Measurements from ENCODE around the gene STK17B.
A peak's percentile ranks its signal among the peaks of the same experiment; 100 is the strongest.
"Not testable (repeated sequence)": the region's sequence is repeated elsewhere in the genome, so short reads cannot be mapped to it uniquely, and the experiment has no call there.

The STK17B gene

DNA sequence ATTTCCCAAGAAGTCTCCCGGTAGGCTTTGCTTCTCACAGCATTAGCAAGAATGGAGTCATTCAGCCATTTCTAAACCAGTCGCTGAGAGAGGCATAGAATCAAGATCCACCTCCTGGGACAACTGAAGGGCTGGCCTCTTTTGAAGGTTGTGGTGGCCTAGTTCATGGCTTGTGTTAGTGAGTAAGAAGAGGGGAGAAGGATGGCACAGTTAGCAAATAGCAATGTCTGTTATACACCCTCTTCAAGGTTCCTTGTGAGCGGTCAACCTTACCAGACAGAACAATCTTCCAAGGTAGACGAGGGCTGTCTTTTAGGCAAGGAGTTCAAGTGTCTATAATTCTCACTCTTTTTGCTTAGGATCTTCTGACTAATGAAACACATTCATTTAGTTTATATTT is 67.3 kb downstream of the STK17B start:
- peaks cover 36% of the 10 kb centered on the region for H3K4me1 Mint-ChIP-seq (ENCODE audit: low read depth)
- peaks cover 6% of the 10 kb centered on the region for H3K36me3 Mint-ChIP-seq (ENCODE audit: low read depth)
- H3K4me3 Mint-ChIP-seq, result no peak overlapping the region
- intact Hi-C loops (cut with micrococcal nuclease), result no loop called here
- no peak overlapping the region for H3K27ac Mint-ChIP-seq
- H3K9me3 Mint-ChIP-seq, result peaks cover 7% of the 10 kb centered on the region
- H3K27me3 Mint-ChIP-seq, result no peaks in the 10 kb centered on the region

DNA sequence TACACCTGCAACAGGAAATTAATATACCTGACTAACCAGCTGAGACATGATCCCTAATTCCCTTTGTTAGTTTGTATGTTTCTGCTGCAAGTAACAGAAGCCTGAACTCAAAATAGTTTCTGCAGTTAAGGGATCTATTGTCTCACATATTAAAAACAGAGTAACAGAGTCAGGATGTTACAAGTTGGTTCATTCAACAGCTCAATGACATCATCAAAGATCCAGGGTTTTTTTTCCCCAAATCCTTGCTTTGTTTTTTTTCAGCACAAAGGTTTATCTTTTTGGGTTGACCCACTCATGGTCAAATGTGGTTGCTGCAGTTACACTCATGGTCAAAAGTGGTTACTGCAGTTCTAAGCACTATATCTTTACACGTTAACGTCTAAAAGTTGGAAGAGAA is 67.8 kb downstream of the STK17B start:
- Mint-ChIP-seq H3K9me3 (peaks cover 7% of the 10 kb centered on the region), H3K4me3 (no peak overlapping the region), H3K27ac (no peak overlapping the region), H3K4me1 (ENCODE audit: low read depth) (peaks cover 36% of the 10 kb centered on the region), H3K27me3 (no peaks in the 10 kb centered on the region), H3K36me3 (ENCODE audit: low read depth) (peaks cover 6% of the 10 kb centered on the region)
- intact Hi-C loops (cut with micrococcal nuclease), result no loop called here

GRCh38 chr2:196101325-196101991 is 69.9 kb downstream of the STK17B start:
- peaks cover 32% of the 10 kb centered on the region for H3K4me1 Mint-ChIP-seq (ENCODE audit: low read depth)
- no peak overlapping the region for H3K4me3 Mint-ChIP-seq
- intact Hi-C loops (cut with micrococcal nuclease), result no loop called here
- peak overlapping the region; percentile 54 for H3K27ac Mint-ChIP-seq
- H3K9me3 Mint-ChIP-seq, result no peaks in the 10 kb centered on the region
- H3K36me3 Mint-ChIP-seq (ENCODE audit: low read depth), result peaks cover 2% of the 10 kb centered on the region
- H3K27me3 Mint-ChIP-seq, result no peaks in the 10 kb centered on the region

DNA sequence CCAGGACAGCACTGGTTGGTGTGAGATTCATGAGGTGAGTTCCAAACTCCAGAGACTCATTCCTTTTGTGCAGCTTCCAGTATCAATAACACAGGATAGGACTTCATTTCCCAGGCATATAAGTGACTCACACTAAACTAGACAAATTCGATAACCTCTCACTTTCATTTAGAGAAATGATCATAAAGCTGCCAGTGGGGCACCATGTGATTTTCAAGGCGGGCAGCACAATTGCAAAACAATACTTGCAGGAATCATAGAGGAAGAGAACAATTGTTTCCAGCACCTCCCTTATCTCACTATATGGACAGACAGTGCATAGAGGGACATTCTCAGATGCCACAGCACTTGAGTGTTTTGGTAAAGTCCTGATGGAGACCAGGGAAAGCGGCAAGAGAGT is 71.5 kb downstream of the STK17B start:
- Mint-ChIP-seq H3K4me1 (ENCODE audit: low read depth) (peaks cover 24% of the 10 kb centered on the region), H3K9me3 (no peaks in the 10 kb centered on the region), H3K36me3 (ENCODE audit: low read depth) (no peaks in the 10 kb centered on the region), H3K27me3 (no peaks in the 10 kb centered on the region), H3K27ac (peak overlapping the region; percentile 57), H3K4me3 (no peak overlapping the region)
- intact Hi-C loops (cut with micrococcal nuclease), result no loop called here

- peaks cover 7% of the 10 kb centered on the region for H3K9me3 Mint-ChIP-seq
- H3K27ac Mint-ChIP-seq, result no peak overlapping the region
- no peak overlapping the region for H3K4me3 Mint-ChIP-seq
- H3K36me3 Mint-ChIP-seq (ENCODE audit: low read depth), result no peaks in the 10 kb centered on the region
- H3K4me1 Mint-ChIP-seq (ENCODE audit: low read depth), result peaks cover 24% of the 10 kb centered on the region
- intact Hi-C loops (cut with micrococcal nuclease), result no loop called here
- H3K27me3 Mint-ChIP-seq, result no peaks in the 10 kb centered on the region
These were observed 73.3 kb downstream of the STK17B start for GRCh38 chr2:196097864-196098660.

DNA sequence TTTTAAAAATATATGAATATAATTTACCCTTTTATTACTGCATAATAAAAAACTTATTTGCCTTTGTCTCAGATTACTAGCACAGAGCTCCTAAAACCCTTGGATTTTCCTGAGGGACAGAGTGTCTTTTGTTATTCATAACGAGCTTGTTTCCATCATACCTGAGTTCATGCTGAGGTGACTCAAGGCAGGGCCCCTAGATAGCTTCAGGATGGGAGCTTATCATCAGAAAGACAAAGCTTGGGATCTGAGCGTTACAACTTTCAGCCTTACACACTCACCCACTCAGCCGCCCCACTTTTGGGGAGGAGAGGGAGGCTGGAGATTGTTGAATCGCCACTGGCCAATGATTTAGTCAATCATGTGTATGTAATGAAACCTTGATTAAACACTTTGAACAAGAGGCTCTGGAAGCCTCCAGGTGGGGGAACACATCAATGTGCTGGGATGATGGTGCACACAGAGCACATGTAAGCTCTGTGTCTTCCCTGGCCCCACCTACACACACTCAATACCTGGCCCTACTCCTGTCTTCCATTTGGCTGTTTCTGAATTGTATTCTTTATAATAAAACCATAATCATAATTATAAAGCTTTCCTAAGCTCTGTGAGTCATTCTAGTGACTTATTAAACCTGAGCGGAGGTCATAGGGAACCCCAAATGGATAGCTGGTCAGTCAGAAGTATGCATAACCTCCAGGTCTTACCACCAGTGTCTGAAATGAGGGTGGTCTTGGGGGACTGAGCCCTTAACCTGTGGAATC is 74.2 kb downstream of the STK17B start:
- Mint-ChIP-seq H3K4me1 (ENCODE audit: low read depth) (peaks cover 24% of the 10 kb centered on the region), H3K4me3 (no peak overlapping the region), H3K36me3 (ENCODE audit: low read depth) (no peaks in the 10 kb centered on the region), H3K27ac (no peak overlapping the region), H3K9me3 (peaks cover 7% of the 10 kb centered on the region), H3K27me3 (no peaks in the 10 kb centered on the region)
- intact Hi-C loops (cut with micrococcal nuclease), result no loop called here

DNA sequence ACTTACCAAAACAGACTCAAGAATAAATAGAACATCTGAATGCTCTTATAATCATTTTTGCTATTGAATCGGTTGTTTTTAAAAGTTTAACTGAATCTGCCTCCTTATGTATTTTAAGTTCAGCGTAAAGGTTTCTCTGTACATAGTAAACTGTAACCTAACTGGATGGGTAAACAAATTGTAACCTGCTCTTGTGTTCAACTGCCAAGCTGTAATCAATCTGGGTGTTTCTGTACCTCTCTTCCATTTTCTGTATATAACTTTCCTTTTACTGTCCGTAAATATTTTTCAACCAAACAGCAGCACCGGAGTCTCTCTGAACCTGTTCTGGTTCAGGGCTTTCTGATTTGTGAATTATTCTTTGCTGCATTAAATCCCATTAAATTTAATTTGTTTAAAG is 75.1 kb downstream of the STK17B start:
- intact Hi-C loops (cut with micrococcal nuclease), result no loop called here
- Mint-ChIP-seq H3K27ac (no peak overlapping the region), H3K27me3 (no peaks in the 10 kb centered on the region), H3K4me1 (ENCODE audit: low read depth) (peaks cover 17% of the 10 kb centered on the region), H3K4me3 (no peak overlapping the region), H3K9me3 (peaks cover 12% of the 10 kb centered on the region), H3K36me3 (ENCODE audit: low read depth) (no peaks in the 10 kb centered on the region)

DNA sequence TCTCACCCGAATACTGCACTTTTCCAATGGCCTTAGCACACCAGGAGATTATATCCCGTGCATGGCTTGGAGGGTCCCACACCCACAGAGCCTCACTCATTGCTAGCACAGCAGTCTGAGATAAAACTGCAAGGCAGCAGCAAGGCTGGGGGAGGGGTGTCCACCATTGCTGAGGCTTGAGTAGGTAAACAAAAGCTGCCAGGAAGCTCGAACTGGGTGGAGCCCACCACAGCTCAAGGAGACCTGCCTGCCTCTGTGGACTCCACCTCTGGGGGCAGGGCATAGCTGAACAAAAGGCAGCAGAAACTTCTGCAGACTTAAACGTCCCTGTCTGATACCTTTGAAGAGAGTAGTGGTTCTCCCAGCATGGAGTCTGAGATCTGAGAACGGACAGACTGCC is 81.9 kb downstream of the STK17B start:
- intact Hi-C loops (cut with micrococcal nuclease), result loop anchor here (10.0 kb wide), 1 partner anchor 45 kb away; no protein-coding TSS in a partner anchor
- not testable (repeated sequence) for H3K27me3 Mint-ChIP-seq; H3K4me1 Mint-ChIP-seq (ENCODE audit: low read depth); H3K4me3 Mint-ChIP-seq; H3K36me3 Mint-ChIP-seq (ENCODE audit: low read depth); H3K27ac Mint-ChIP-seq
- peaks cover 16% of the 10 kb centered on the region for H3K9me3 Mint-ChIP-seq

- intact Hi-C loops (cut with micrococcal nuclease), result loop anchor here (10.0 kb wide), 1 partner anchor 47 kb away; no protein-coding TSS in a partner anchor
These were observed 83.2 kb downstream of the STK17B start for GRCh38 chr2:196088203-196088602.

GRCh38 chr2:196086517-196087368 is 84.6 kb downstream of the STK17B start:
- Mint-ChIP-seq H3K27me3 (no peaks in the 10 kb centered on the region), H3K27ac (no peak overlapping the region), H3K4me1 (ENCODE audit: low read depth) (peaks cover 5% of the 10 kb centered on the region), H3K4me3 (no peak overlapping the region), H3K36me3 (ENCODE audit: low read depth) (no peaks in the 10 kb centered on the region), H3K9me3 (peaks cover 31% of the 10 kb centered on the region)
- intact Hi-C loops (cut with micrococcal nuclease), result loop anchor here (10.0 kb wide), 1 partner anchor 48 kb away; no protein-coding TSS in a partner anchor

More at GRCh38 chr2:196088203-196088602, 83.2 kb downstream of the STK17B start:
- H3K27ac Mint-ChIP-seq, result no peak overlapping the region
- no peak overlapping the region for H3K4me3 Mint-ChIP-seq
- no peaks in the 10 kb centered on the region for H3K27me3 Mint-ChIP-seq
- no peaks in the 10 kb centered on the region for H3K4me1 Mint-ChIP-seq (ENCODE audit: low read depth)
- no peaks in the 10 kb centered on the region for H3K36me3 Mint-ChIP-seq (ENCODE audit: low read depth)
- H3K9me3 Mint-ChIP-seq, result peaks cover 22% of the 10 kb centered on the region

- H3K27ac Mint-ChIP-seq, result no peak overlapping the region
- peaks cover 13% of the 10 kb centered on the region for H3K4me1 Mint-ChIP-seq (ENCODE audit: low read depth)
- H3K36me3 Mint-ChIP-seq (ENCODE audit: low read depth), result no peaks in the 10 kb centered on the region
- no peak overlapping the region for H3K4me3 Mint-ChIP-seq
- intact Hi-C loops (cut with micrococcal nuclease), result loop anchor here (10.0 kb wide), 1 partner anchor 51 kb away; no protein-coding TSS in a partner anchor
- no peaks in the 10 kb centered on the region for H3K27me3 Mint-ChIP-seq
- H3K9me3 Mint-ChIP-seq, result peaks cover 33% of the 10 kb centered on the region
These were observed 87.8 kb downstream of the STK17B start for GRCh38 chr2:196083601-196084000.

Measured in dendritic cell treated with granulocyte-macrophage colony-stimulating factor and Interleukin-4, amounts not matched to agents 40 ng/mL and 50 ng/mL, for 4 days (primary cell).